Measurements from ENCODE around the gene TLR3.
A peak's percentile ranks its signal among the peaks of the same experiment; 100 is the strongest.
"Not testable (repeated sequence)": the region's sequence is repeated elsewhere in the genome, so short reads cannot be mapped to it uniquely, and the experiment has no call there.

The TLR3 gene

GRCh38 chr4:186068581-186069348, at the start of gene TLR3:
Gene TLR3 (plus strand): TSS chr4:186069156. CDS start chr4:186076620, 7,464 bp downstream.
- peak; percentile 29 for DNase-seq (ENCODE audit: low read depth)

GRCh38 chr4:186019269-186019668, 49.7 kb upstream of the TLR3 start:
- DNase-seq (ENCODE audit: low read depth), result no peak

GRCh38 chr4:186020106-186020792, 48.7 kb upstream of the TLR3 start:
- DNase-seq (ENCODE audit: low read depth), result no peak

GRCh38 chr4:186020793-186021407, 48.1 kb upstream of the TLR3 start:
- DNase-seq (ENCODE audit: low read depth), result no peak

- DNase-seq (ENCODE audit: low read depth), result peak; percentile 43
Observed at GRCh38 chr4:186021461-186022167, 47.3 kb upstream of the TLR3 start.

- DNase-seq (ENCODE audit: low read depth), result no peak
Observed at GRCh38 chr4:186023975-186024374, 45.0 kb upstream of the TLR3 start.

- no peak for DNase-seq (ENCODE audit: low read depth)
Observed at GRCh38 chr4:186024637-186025407, 44.1 kb upstream of the TLR3 start.

- no peak for DNase-seq (ENCODE audit: low read depth)
Observed at GRCh38 chr4:186025408-186025690, 43.6 kb upstream of the TLR3 start.

GRCh38 chr4:186027405-186027804, 41.6 kb upstream of the TLR3 start:
- DNase-seq (ENCODE audit: low read depth), result no peak

- DNase-seq (ENCODE audit: low read depth), result peak; percentile 60
Observed at GRCh38 chr4:186029571-186030398, 39.2 kb upstream of the TLR3 start.

- DNase-seq (ENCODE audit: low read depth), result no peak
Observed at GRCh38 chr4:186030399-186030775, 38.6 kb upstream of the TLR3 start.

- DNase-seq (ENCODE audit: low read depth), result no peak
Observed at GRCh38 chr4:186030795-186031194, 38.2 kb upstream of the TLR3 start.

GRCh38 chr4:186032259-186032658, 36.7 kb upstream of the TLR3 start:
- DNase-seq (ENCODE audit: low read depth), result no peak

- no peak for DNase-seq (ENCODE audit: low read depth)
Observed at GRCh38 chr4:186033027-186033426, 35.9 kb upstream of the TLR3 start.

GRCh38 chr4:186034613-186035012, 34.3 kb upstream of the TLR3 start:
- DNase-seq (ENCODE audit: low read depth), result not testable (repeated sequence)

GRCh38 chr4:186036976-186037581, 31.9 kb upstream of the TLR3 start:
- DNase-seq (ENCODE audit: low read depth), result no peak

GRCh38 chr4:186037692-186038658, 31.0 kb upstream of the TLR3 start:
- peak; percentile 76 for DNase-seq (ENCODE audit: low read depth)

GRCh38 chr4:186039697-186040096, 29.3 kb upstream of the TLR3 start:
- DNase-seq (ENCODE audit: low read depth), result no peak

- DNase-seq (ENCODE audit: low read depth), result no peak
Observed at GRCh38 chr4:186040316-186040715, 28.6 kb upstream of the TLR3 start.
